H9 (cell line): Measurements from ENCODE around the gene SLC39A8. TPM values are rescaled to one million over a fixed set of nuclear protein-coding genes. Genes with fewer than 3 reads are reported as not detected.

ENCODE experiments used
- DNase-seq: peaks from one replicate; pipeline ENCODE4 v3.0.0-alpha.2; 2017
- H2AFZ ChIP-seq: one replicate; pipeline ENCODE4 v1.6.1; 2013; ENCODE audit warnings: mild to moderate bottlenecking, low read length, control low read depth, moderate library complexity
- H2AK5ac ChIP-seq: 2 replicates; pipeline ENCODE4 v1.6.1; 2013; ENCODE audit warnings: low read length, control low read depth, mixed read lengths; ENCODE audit not compliant: insufficient read length
- H2BK120ac ChIP-seq: one replicate; pipeline ENCODE4 v1.6.1; 2013; ENCODE audit warnings: low read depth, mild to moderate bottlenecking, low read length, control low read depth, inconsistent platforms; ENCODE audit not compliant: poor library complexity, severe bottlenecking
- H2BK12ac ChIP-seq: 2 replicates; pipeline ENCODE4 v1.6.1; 2013; ENCODE audit warnings: low read length, control low read depth, mixed read lengths, low read depth; ENCODE audit not compliant: insufficient read length
- H2BK15ac ChIP-seq: 2 replicates; pipeline ENCODE4 v1.6.1; 2013; ENCODE audit warnings: low read depth, low read length, control low read depth
- H2BK20ac ChIP-seq: one replicate; pipeline ENCODE4 v1.6.1; 2013; ENCODE audit warnings: low read depth, mild to moderate bottlenecking, low read length, control low read depth, inconsistent platforms; ENCODE audit not compliant: poor library complexity, severe bottlenecking
- H2BK5ac ChIP-seq: 2 replicates; pipeline ENCODE4 v1.6.1; 2013; ENCODE audit warnings: low read length, control low read depth, mixed read lengths; ENCODE audit not compliant: insufficient read length
- H3K14ac ChIP-seq: 2 replicates; pipeline ENCODE4 v1.6.1; 2013; ENCODE audit warnings: low read length, control low read depth; ENCODE audit not compliant: insufficient read depth
- H3K18ac ChIP-seq: 2 replicates; pipeline ENCODE4 v1.6.1; 2013; ENCODE audit warnings: low read depth, mild to moderate bottlenecking, mixed read lengths, low read length, control low read depth; ENCODE audit not compliant: insufficient read length
- H3K23ac ChIP-seq: 2 replicates; pipeline ENCODE4 v1.6.1; 2013; ENCODE audit warnings: low read length, control low read depth, mixed read lengths, low read depth; ENCODE audit not compliant: insufficient read length
- H3K23me2 ChIP-seq: 2 replicates; pipeline ENCODE4 v1.6.1; 2013; ENCODE audit warnings: low read depth, mild to moderate bottlenecking, mixed read lengths, low read length, control low read depth; ENCODE audit not compliant: insufficient read length, poor library complexity, severe bottlenecking
- H3K27ac ChIP-seq: 2 replicates; pipeline ENCODE4 v1.5.1; 2013; ENCODE audit warnings: low read length, control low read depth, mixed read lengths, low read depth; ENCODE audit not compliant: insufficient read length
- H3K27me3 ChIP-seq: 2 replicates; pipeline ENCODE4 v1.6.1; 2013; ENCODE audit warnings: low read length, control low read depth, inconsistent platforms; ENCODE audit not compliant: insufficient read depth
- H3K4ac ChIP-seq: 2 replicates; pipeline ENCODE4 v1.6.1; 2013; ENCODE audit warnings: low read depth, mild to moderate bottlenecking, control low read depth, inconsistent platforms, low read length, moderate library complexity
- H3K4me1 ChIP-seq: 2 replicates; pipeline ENCODE4 v1.6.1; 2013; ENCODE audit warnings: low read length, control low read depth, inconsistent platforms; ENCODE audit not compliant: insufficient read depth
- H3K4me2 ChIP-seq: 2 replicates; pipeline ENCODE4 v1.6.1; 2013; ENCODE audit warnings: low read length, control low read depth, mixed read lengths; ENCODE audit not compliant: insufficient read length, insufficient read depth
- H3K56ac ChIP-seq: 2 replicates; pipeline ENCODE4 v1.6.1; 2013; ENCODE audit warnings: low read depth, mild to moderate bottlenecking, mixed read lengths, low read length, control low read depth; ENCODE audit not compliant: insufficient read length
- H3K79me1 ChIP-seq: 2 replicates; pipeline ENCODE4 v1.6.1; 2013; ENCODE audit warnings: low read depth, mild to moderate bottlenecking, moderate library complexity, low read length, control low read depth, inconsistent platforms; ENCODE audit not compliant: insufficient read depth, poor library complexity, severe bottlenecking
- H3K79me2 ChIP-seq: 2 replicates; pipeline ENCODE4 v1.6.1; 2013; ENCODE audit warnings: low read length, control low read depth, inconsistent platforms; ENCODE audit not compliant: insufficient read depth
- H3K9ac ChIP-seq: 2 replicates; pipeline ENCODE4 v1.6.1; 2013; ENCODE audit warnings: low read length, control low read depth, mixed read lengths; ENCODE audit not compliant: insufficient read length; ENCODE audit errors: extremely low read depth
- H3K9me3 ChIP-seq: one replicate; pipeline ENCODE4 v1.6.1; 2013; ENCODE audit warnings: low read depth, low read length, inconsistent platforms; ENCODE audit not compliant: control insufficient read depth
- H3T11ph ChIP-seq: one replicate; pipeline ENCODE4 v1.6.1; 2013; ENCODE audit warnings: mild to moderate bottlenecking, low read length, control low read depth, inconsistent platforms
- H4K20me1 ChIP-seq: one replicate; pipeline ENCODE4 v1.6.1; 2013; ENCODE audit not compliant: control insufficient read depth, insufficient read length, insufficient read depth
- H4K5ac ChIP-seq: 2 replicates; pipeline ENCODE4 v1.6.1; 2013; ENCODE audit warnings: low read depth, mild to moderate bottlenecking, mixed read lengths, low read length, control low read depth; ENCODE audit not compliant: insufficient read length
- H4K8ac ChIP-seq: replicated peaks from 2 replicates; pipeline ENCODE4 v1.6.1; 2013; ENCODE audit warnings: low read length, control low read depth, mixed read lengths, low read depth; ENCODE audit not compliant: insufficient read length
- H4K91ac ChIP-seq: 2 replicates; pipeline ENCODE4 v1.6.1; 2013; ENCODE audit warnings: low read depth, mild to moderate bottlenecking, moderate library complexity, mixed read lengths, low read length, control low read depth; ENCODE audit not compliant: insufficient read length
- H3K27ac Mint-ChIP-seq, 3 experiments: 2 replicates in 2 of 3; 3 replicates in 1 of 3; pipeline ENCODE4 v1.8.0; 2020 to 2021; ENCODE audit warnings: mixed read lengths in 3 of 3, mild to moderate bottlenecking in 1 of 3, moderate library complexity in 1 of 3
- H3K27me3 Mint-ChIP-seq: 2 replicates; pipeline ENCODE4 v1.8.0; 2021; ENCODE audit warnings: low read depth, mild to moderate bottlenecking, moderate library complexity, mixed read lengths
- H3K36me3 Mint-ChIP-seq, 3 experiments: 2 replicates in 2 of 3; 3 replicates in 1 of 3; pipeline ENCODE4 v1.8.0; 2020 to 2021; ENCODE audit warnings: low read depth in 3 of 3, mixed read lengths in 3 of 3; ENCODE audit not compliant: insufficient read depth in 1 of 3
- H3K4me1 Mint-ChIP-seq, 2 experiments: 2 replicates each; pipeline ENCODE4 v1.8.0; 2020; ENCODE audit warnings: mixed read lengths in 2 of 2
- H3K4me3 Mint-ChIP-seq, 2 experiments: 2 replicates in 1 of 2; 3 replicates in 1 of 2; pipeline ENCODE4 v1.8.0; 2020 to 2021; ENCODE audit warnings: mild to moderate bottlenecking in 2 of 2, mixed read lengths in 2 of 2, moderate library complexity in 1 of 2
- H3K9me3 Mint-ChIP-seq, 2 experiments: 2 replicates in 1 of 2; 3 replicates in 1 of 2; pipeline ENCODE4 v1.8.0; 2020; ENCODE audit warnings: mild to moderate bottlenecking in 2 of 2, mixed read lengths in 2 of 2, moderate library complexity in 1 of 2
- CTCF ChIP-seq: fragments of 200-600 bp; sonication (generic); conservative IDR thresholded peaks from 3 replicates; pipeline ENCODE4 v1.8.0; 2021; ENCODE audit warnings: antibody characterized with exemption, mild to moderate bottlenecking
- WGBS: extraction: QIAGEN DNeasy Blood & Tissue Kit; methylation state at CpG from one replicate; pipeline ENCODE4 v1.1.7; 2013; ENCODE audit warnings: missing lambda C conversion rate, low lambda C conversion rate, mixed read lengths; ENCODE audit not compliant: insufficient read length; ENCODE audit errors: extremely low coverage; 5-methylcytosine and 5-hydroxymethylcytosine counted together
- total RNA-seq: library from RNA; stranded (reverse); gene quantifications from 2 replicates; pipeline ENCODE4 v1.2.1, GENCODE V29; 2021

SLC39A8 gene
- total RNA-seq, 1 experiment from 2014 or later, result 11.0 TPM

- H4K20me1 ChIP-seq, result no peaks in the 10 kb centered on the region
- DNase-seq, result no peak
- H3K27ac ChIP-seq, result no peak overlapping the region
- H3K4me3 Mint-ChIP-seq, result no peak overlapping the region
- no peak overlapping the region for H2BK5ac ChIP-seq
- H3K36me3 Mint-ChIP-seq, result no peaks in the 10 kb centered on the region
- no peak overlapping the region for H3K14ac ChIP-seq
- no peak overlapping the region for H2BK12ac ChIP-seq
- no peak overlapping the region for H2AFZ ChIP-seq
- H3K23ac ChIP-seq, result no peak overlapping the region
- no peak overlapping the region for H3K4ac ChIP-seq
- WGBS, result no CpG with 5 or more reads among the region's 1 CpG
- H3K4me2 ChIP-seq, result no peak overlapping the region
- no peaks in the 10 kb centered on the region for H3K23me2 ChIP-seq
- no peak overlapping the region for H4K5ac ChIP-seq
- H4K91ac ChIP-seq, result no peak overlapping the region
- H3K79me2 ChIP-seq, result no peaks in the 10 kb centered on the region
- H3K18ac ChIP-seq, result no peak overlapping the region
- H2AK5ac ChIP-seq, result no peak overlapping the region
- no peaks in the 10 kb centered on the region for H3K9me3 ChIP-seq
- H3K79me1 ChIP-seq, result no peaks in the 10 kb centered on the region
- H3K4me1 Mint-ChIP-seq, result peaks cover 13 to 16% of the 10 kb centered on the region in 2 experiments
- H3K9ac ChIP-seq, result no peak overlapping the region
- H3K4me1 ChIP-seq, result peaks cover 7% of the 10 kb centered on the region; the same call in 1 of the 2 replicates
- H3K27me3 Mint-ChIP-seq, result no peaks in the 10 kb centered on the region
- no peak overlapping the region for H2BK20ac ChIP-seq
- H2BK15ac ChIP-seq, result no peak overlapping the region
- 0 out of 7 replicates have a peak overlapping the region, but pooled peaks of 1 of the 3 experiments have one; percentile 32 for H3K27ac Mint-ChIP-seq
- no peaks in the 10 kb centered on the region for H3K27me3 ChIP-seq
- no peak for TF ChIP-seq CTCF
- no peaks in the 10 kb centered on the region for H3K9me3 Mint-ChIP-seq
- no peak overlapping the region for H4K8ac ChIP-seq
- H3K56ac ChIP-seq, result no peak overlapping the region
- H2BK120ac ChIP-seq, result no peak overlapping the region
- no peak overlapping the region for H3T11ph ChIP-seq
These were observed 44.1 kb downstream of the SLC39A8 start for GRCh38 chr4:102301167-102301566.
